Body of pancreas (tissue), 4 donors: ENCODE data around the gene SEMA6A.
A peak's percentile ranks its signal among the peaks of the same experiment; 100 is the strongest.

Experiments
- POLR2A ChIP-seq, 3 donors: fragments of 450-650 bp; IDR thresholded peaks; one replicate each; pipeline ENCODE4 v1.6.1; 2016; ENCODE audit warnings: antibody characterized with exemption in 3 of 3, mild to moderate bottlenecking in 2 of 3
- TF ChIP-seq, protein P1 (sequence below), 7 experiments: fragments of 450-650 bp in 4 of 7; fragments of 200-600 bp in 3 of 7; sonication (generic) in 3 of 7; IDR thresholded peaks; one replicate each; pipeline ENCODE4 v1.5.1; 2016 to 2019; ENCODE audit warnings: antibody characterized with exemption in 7 of 7

DNA sequence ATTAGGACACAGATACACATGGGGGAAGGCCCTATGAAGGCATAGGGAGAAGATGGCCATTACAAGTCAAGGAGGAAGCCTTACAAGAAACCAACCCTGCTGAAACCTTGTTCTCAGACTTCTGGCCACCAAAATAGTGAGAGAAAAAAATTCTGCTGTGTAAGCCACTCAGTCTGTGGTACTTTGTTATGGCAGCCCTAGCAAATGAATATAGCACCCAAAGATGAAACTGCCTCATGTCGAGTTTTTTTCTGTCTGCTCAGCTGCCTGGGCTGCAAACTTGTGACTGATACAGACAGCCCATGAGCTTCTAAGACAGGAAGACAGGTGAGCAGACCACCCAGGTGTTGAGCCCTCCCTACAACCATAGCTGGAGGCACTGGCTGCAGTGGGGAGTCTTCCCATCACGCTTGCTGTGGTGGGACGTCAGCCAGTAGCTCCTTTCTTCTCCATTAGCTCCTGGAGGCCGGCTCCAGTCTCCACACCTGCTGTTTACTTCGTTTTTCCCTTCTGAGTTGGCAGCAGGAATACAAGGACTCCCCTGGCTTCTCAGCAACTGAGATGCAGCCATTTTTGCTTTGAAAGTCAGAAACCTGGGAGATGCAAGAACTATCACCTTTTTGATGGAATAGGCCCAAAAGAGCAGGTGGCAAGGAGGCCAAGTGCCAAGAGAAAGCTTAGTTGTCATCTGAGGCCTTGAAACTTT lies 164.9 kb downstream of the SEMA6A start:
- TF ChIP-seq, protein P1, sequence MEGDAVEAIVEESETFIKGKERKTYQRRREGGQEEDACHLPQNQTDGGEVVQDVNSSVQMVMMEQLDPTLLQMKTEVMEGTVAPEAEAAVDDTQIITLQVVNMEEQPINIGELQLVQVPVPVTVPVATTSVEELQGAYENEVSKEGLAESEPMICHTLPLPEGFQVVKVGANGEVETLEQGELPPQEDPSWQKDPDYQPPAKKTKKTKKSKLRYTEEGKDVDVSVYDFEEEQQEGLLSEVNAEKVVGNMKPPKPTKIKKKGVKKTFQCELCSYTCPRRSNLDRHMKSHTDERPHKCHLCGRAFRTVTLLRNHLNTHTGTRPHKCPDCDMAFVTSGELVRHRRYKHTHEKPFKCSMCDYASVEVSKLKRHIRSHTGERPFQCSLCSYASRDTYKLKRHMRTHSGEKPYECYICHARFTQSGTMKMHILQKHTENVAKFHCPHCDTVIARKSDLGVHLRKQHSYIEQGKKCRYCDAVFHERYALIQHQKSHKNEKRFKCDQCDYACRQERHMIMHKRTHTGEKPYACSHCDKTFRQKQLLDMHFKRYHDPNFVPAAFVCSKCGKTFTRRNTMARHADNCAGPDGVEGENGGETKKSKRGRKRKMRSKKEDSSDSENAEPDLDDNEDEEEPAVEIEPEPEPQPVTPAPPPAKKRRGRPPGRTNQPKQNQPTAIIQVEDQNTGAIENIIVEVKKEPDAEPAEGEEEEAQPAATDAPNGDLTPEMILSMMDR (IDR thresholded peaks at IDR 0.05) = peak in 1 of 7 experiments; percentile 8
- TF ChIP-seq POLR2A (IDR thresholded peaks at IDR 0.05) = no peak
